H9 (cell line): ENCODE data around the gene NDUFB3. TPM values are rescaled to one million over a fixed set of nuclear protein-coding genes. Genes with fewer than 3 reads are reported as not detected.
A peak's percentile ranks its signal among the peaks of the same experiment; 100 is the strongest.
"Not testable (repeated sequence)": the region's sequence is repeated elsewhere in the genome, so short reads cannot be mapped to it uniquely, and the experiment has no call there.

ENCODE experiments used
- DNase-seq: peaks from one replicate; pipeline ENCODE4 v3.0.0-alpha.2; 2017
- H2AFZ ChIP-seq: one replicate; pipeline ENCODE4 v1.6.1; 2013; ENCODE audit warnings: mild to moderate bottlenecking, low read length, control low read depth, moderate library complexity
- H2AK5ac ChIP-seq: 2 replicates; pipeline ENCODE4 v1.6.1; 2013; ENCODE audit warnings: low read length, control low read depth, mixed read lengths; ENCODE audit not compliant: insufficient read length
- H2BK120ac ChIP-seq: one replicate; pipeline ENCODE4 v1.6.1; 2013; ENCODE audit warnings: low read depth, mild to moderate bottlenecking, low read length, control low read depth, inconsistent platforms; ENCODE audit not compliant: poor library complexity, severe bottlenecking
- H2BK12ac ChIP-seq: 2 replicates; pipeline ENCODE4 v1.6.1; 2013; ENCODE audit warnings: low read length, control low read depth, mixed read lengths, low read depth; ENCODE audit not compliant: insufficient read length
- H2BK15ac ChIP-seq: 2 replicates; pipeline ENCODE4 v1.6.1; 2013; ENCODE audit warnings: low read depth, low read length, control low read depth
- H2BK20ac ChIP-seq: one replicate; pipeline ENCODE4 v1.6.1; 2013; ENCODE audit warnings: low read depth, mild to moderate bottlenecking, low read length, control low read depth, inconsistent platforms; ENCODE audit not compliant: poor library complexity, severe bottlenecking
- H2BK5ac ChIP-seq: 2 replicates; pipeline ENCODE4 v1.6.1; 2013; ENCODE audit warnings: low read length, control low read depth, mixed read lengths; ENCODE audit not compliant: insufficient read length
- H3K14ac ChIP-seq: 2 replicates; pipeline ENCODE4 v1.6.1; 2013; ENCODE audit warnings: low read length, control low read depth; ENCODE audit not compliant: insufficient read depth
- H3K18ac ChIP-seq: 2 replicates; pipeline ENCODE4 v1.6.1; 2013; ENCODE audit warnings: low read depth, mild to moderate bottlenecking, mixed read lengths, low read length, control low read depth; ENCODE audit not compliant: insufficient read length
- H3K23ac ChIP-seq: 2 replicates; pipeline ENCODE4 v1.6.1; 2013; ENCODE audit warnings: low read length, control low read depth, mixed read lengths, low read depth; ENCODE audit not compliant: insufficient read length
- H3K23me2 ChIP-seq: 2 replicates; pipeline ENCODE4 v1.6.1; 2013; ENCODE audit warnings: low read depth, mild to moderate bottlenecking, mixed read lengths, low read length, control low read depth; ENCODE audit not compliant: insufficient read length, poor library complexity, severe bottlenecking
- H3K27ac ChIP-seq: 2 replicates; pipeline ENCODE4 v1.5.1; 2013; ENCODE audit warnings: low read length, control low read depth, mixed read lengths, low read depth; ENCODE audit not compliant: insufficient read length
- H3K27me3 ChIP-seq: 2 replicates; pipeline ENCODE4 v1.6.1; 2013; ENCODE audit warnings: low read length, control low read depth, inconsistent platforms; ENCODE audit not compliant: insufficient read depth
- H3K4ac ChIP-seq: 2 replicates; pipeline ENCODE4 v1.6.1; 2013; ENCODE audit warnings: low read depth, mild to moderate bottlenecking, control low read depth, inconsistent platforms, low read length, moderate library complexity
- H3K4me1 ChIP-seq: 2 replicates; pipeline ENCODE4 v1.6.1; 2013; ENCODE audit warnings: low read length, control low read depth, inconsistent platforms; ENCODE audit not compliant: insufficient read depth
- H3K4me2 ChIP-seq: 2 replicates; pipeline ENCODE4 v1.6.1; 2013; ENCODE audit warnings: low read length, control low read depth, mixed read lengths; ENCODE audit not compliant: insufficient read length, insufficient read depth
- H3K56ac ChIP-seq: 2 replicates; pipeline ENCODE4 v1.6.1; 2013; ENCODE audit warnings: low read depth, mild to moderate bottlenecking, mixed read lengths, low read length, control low read depth; ENCODE audit not compliant: insufficient read length
- H3K79me1 ChIP-seq: 2 replicates; pipeline ENCODE4 v1.6.1; 2013; ENCODE audit warnings: low read depth, mild to moderate bottlenecking, moderate library complexity, low read length, control low read depth, inconsistent platforms; ENCODE audit not compliant: insufficient read depth, poor library complexity, severe bottlenecking
- H3K79me2 ChIP-seq: 2 replicates; pipeline ENCODE4 v1.6.1; 2013; ENCODE audit warnings: low read length, control low read depth, inconsistent platforms; ENCODE audit not compliant: insufficient read depth
- H3K9ac ChIP-seq: 2 replicates; pipeline ENCODE4 v1.6.1; 2013; ENCODE audit warnings: low read length, control low read depth, mixed read lengths; ENCODE audit not compliant: insufficient read length; ENCODE audit errors: extremely low read depth
- H3K9me3 ChIP-seq: one replicate; pipeline ENCODE4 v1.6.1; 2013; ENCODE audit warnings: low read depth, low read length, inconsistent platforms; ENCODE audit not compliant: control insufficient read depth
- H3T11ph ChIP-seq: one replicate; pipeline ENCODE4 v1.6.1; 2013; ENCODE audit warnings: mild to moderate bottlenecking, low read length, control low read depth, inconsistent platforms
- H4K20me1 ChIP-seq: one replicate; pipeline ENCODE4 v1.6.1; 2013; ENCODE audit not compliant: control insufficient read depth, insufficient read length, insufficient read depth
- H4K5ac ChIP-seq: 2 replicates; pipeline ENCODE4 v1.6.1; 2013; ENCODE audit warnings: low read depth, mild to moderate bottlenecking, mixed read lengths, low read length, control low read depth; ENCODE audit not compliant: insufficient read length
- H4K8ac ChIP-seq: replicated peaks from 2 replicates; pipeline ENCODE4 v1.6.1; 2013; ENCODE audit warnings: low read length, control low read depth, mixed read lengths, low read depth; ENCODE audit not compliant: insufficient read length
- H4K91ac ChIP-seq: 2 replicates; pipeline ENCODE4 v1.6.1; 2013; ENCODE audit warnings: low read depth, mild to moderate bottlenecking, moderate library complexity, mixed read lengths, low read length, control low read depth; ENCODE audit not compliant: insufficient read length
- H3K27ac Mint-ChIP-seq, 3 experiments: 2 replicates in 2 of 3; 3 replicates in 1 of 3; pipeline ENCODE4 v1.8.0; 2020 to 2021; ENCODE audit warnings: mixed read lengths in 3 of 3, mild to moderate bottlenecking in 1 of 3, moderate library complexity in 1 of 3
- H3K27me3 Mint-ChIP-seq: 2 replicates; pipeline ENCODE4 v1.8.0; 2021; ENCODE audit warnings: low read depth, mild to moderate bottlenecking, moderate library complexity, mixed read lengths
- H3K36me3 Mint-ChIP-seq, 3 experiments: 2 replicates in 2 of 3; 3 replicates in 1 of 3; pipeline ENCODE4 v1.8.0; 2020 to 2021; ENCODE audit warnings: low read depth in 3 of 3, mixed read lengths in 3 of 3; ENCODE audit not compliant: insufficient read depth in 1 of 3
- H3K4me1 Mint-ChIP-seq, 2 experiments: 2 replicates each; pipeline ENCODE4 v1.8.0; 2020; ENCODE audit warnings: mixed read lengths in 2 of 2
- H3K4me3 Mint-ChIP-seq, 2 experiments: 2 replicates in 1 of 2; 3 replicates in 1 of 2; pipeline ENCODE4 v1.8.0; 2020 to 2021; ENCODE audit warnings: mild to moderate bottlenecking in 2 of 2, mixed read lengths in 2 of 2, moderate library complexity in 1 of 2
- H3K9me3 Mint-ChIP-seq, 2 experiments: 2 replicates in 1 of 2; 3 replicates in 1 of 2; pipeline ENCODE4 v1.8.0; 2020; ENCODE audit warnings: mild to moderate bottlenecking in 2 of 2, mixed read lengths in 2 of 2, moderate library complexity in 1 of 2
- WGBS: extraction: QIAGEN DNeasy Blood & Tissue Kit; methylation state at CpG from one replicate; pipeline ENCODE4 v1.1.7; 2013; ENCODE audit warnings: missing lambda C conversion rate, low lambda C conversion rate, mixed read lengths; ENCODE audit not compliant: insufficient read length; ENCODE audit errors: extremely low coverage; 5-methylcytosine and 5-hydroxymethylcytosine counted together
- total RNA-seq: library from RNA; stranded (reverse); gene quantifications from 2 replicates; pipeline ENCODE4 v1.2.1, GENCODE V29; 2021
- TF ChIP-seq, protein P1 (sequence below): fragments of 200-600 bp; sonication (generic); conservative IDR thresholded peaks from 3 replicates; pipeline ENCODE4 v1.8.0; 2021; ENCODE audit warnings: antibody characterized with exemption, mild to moderate bottlenecking

NDUFB3 gene
- total RNA-seq, 1 experiment from 2014 or later, result 59.6 TPM

- no peaks in the 10 kb centered on the region for H3K79me2 ChIP-seq
- H3K56ac ChIP-seq, result no peak overlapping the region
- no peak for DNase-seq
- no peak overlapping the region for H2BK15ac ChIP-seq
- H2BK20ac ChIP-seq, result no peak overlapping the region
- H3K4ac ChIP-seq, result no peak overlapping the region
- H4K5ac ChIP-seq, result no peak overlapping the region
- H4K91ac ChIP-seq, result no peak overlapping the region
- no peaks in the 10 kb centered on the region for H4K20me1 ChIP-seq
- H3K14ac ChIP-seq, result no peak overlapping the region
- no peak overlapping the region for H3K23ac ChIP-seq
- no peak overlapping the region for H2AK5ac ChIP-seq
- no peak overlapping the region for H2AFZ ChIP-seq
- H4K8ac ChIP-seq, result no peak overlapping the region
- no peak overlapping the region for H2BK120ac ChIP-seq
- H3K4me2 ChIP-seq, result no peak overlapping the region
- no peaks in the 10 kb centered on the region for H3K9me3 ChIP-seq
- Mint-ChIP-seq H3K4me3 (no peak overlapping the region), H3K27ac (no peak overlapping the region), H3K9me3 (no peaks in the 10 kb centered on the region), H3K36me3 (no peaks in the 10 kb centered on the region; a peak in 1 of 7 replicates), H3K27me3 (no peaks in the 10 kb centered on the region), H3K4me1 (no peaks in the 10 kb centered on the region)
- no peak overlapping the region for H3K27ac ChIP-seq
- H3K27me3 ChIP-seq, result no peaks in the 10 kb centered on the region
- H3K9ac ChIP-seq, result no peak overlapping the region
- H2BK5ac ChIP-seq, result no peak overlapping the region
- no peak overlapping the region for H3T11ph ChIP-seq
- no peaks in the 10 kb centered on the region for H3K79me1 ChIP-seq
- H3K18ac ChIP-seq, result no peak overlapping the region
- TF ChIP-seq, protein P1, sequence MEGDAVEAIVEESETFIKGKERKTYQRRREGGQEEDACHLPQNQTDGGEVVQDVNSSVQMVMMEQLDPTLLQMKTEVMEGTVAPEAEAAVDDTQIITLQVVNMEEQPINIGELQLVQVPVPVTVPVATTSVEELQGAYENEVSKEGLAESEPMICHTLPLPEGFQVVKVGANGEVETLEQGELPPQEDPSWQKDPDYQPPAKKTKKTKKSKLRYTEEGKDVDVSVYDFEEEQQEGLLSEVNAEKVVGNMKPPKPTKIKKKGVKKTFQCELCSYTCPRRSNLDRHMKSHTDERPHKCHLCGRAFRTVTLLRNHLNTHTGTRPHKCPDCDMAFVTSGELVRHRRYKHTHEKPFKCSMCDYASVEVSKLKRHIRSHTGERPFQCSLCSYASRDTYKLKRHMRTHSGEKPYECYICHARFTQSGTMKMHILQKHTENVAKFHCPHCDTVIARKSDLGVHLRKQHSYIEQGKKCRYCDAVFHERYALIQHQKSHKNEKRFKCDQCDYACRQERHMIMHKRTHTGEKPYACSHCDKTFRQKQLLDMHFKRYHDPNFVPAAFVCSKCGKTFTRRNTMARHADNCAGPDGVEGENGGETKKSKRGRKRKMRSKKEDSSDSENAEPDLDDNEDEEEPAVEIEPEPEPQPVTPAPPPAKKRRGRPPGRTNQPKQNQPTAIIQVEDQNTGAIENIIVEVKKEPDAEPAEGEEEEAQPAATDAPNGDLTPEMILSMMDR, result no peak
- H2BK12ac ChIP-seq, result no peak overlapping the region
- no peaks in the 10 kb centered on the region for H3K23me2 ChIP-seq
- H3K4me1 ChIP-seq, result no peaks in the 10 kb centered on the region
- WGBS, result no CpG with 5 or more reads among the region's 10 CpGs
Observed at GRCh38 chr2:201059961-201060755, 11.6 kb upstream of the NDUFB3 start.

GRCh38 chr2:201063516-201063915 is 8.3 kb upstream of the NDUFB3 start:
- H3K4me1 ChIP-seq, H2BK12ac ChIP-seq, H3K36me3 Mint-ChIP-seq, H3T11ph ChIP-seq, DNase-seq, H2BK20ac ChIP-seq, H3K14ac ChIP-seq, H3K23me2 ChIP-seq, H4K8ac ChIP-seq, H4K5ac ChIP-seq, H3K4me1 Mint-ChIP-seq, H2AK5ac ChIP-seq, H2BK5ac ChIP-seq, H3K4ac ChIP-seq, H3K4me3 Mint-ChIP-seq, H3K18ac ChIP-seq, H3K27me3 Mint-ChIP-seq, H4K91ac ChIP-seq, H2BK120ac ChIP-seq, H3K23ac ChIP-seq, H3K56ac ChIP-seq, H3K9me3 ChIP-seq, H2AFZ ChIP-seq, H3K9me3 Mint-ChIP-seq, H4K20me1 ChIP-seq, H3K4me2 ChIP-seq, H3K27me3 ChIP-seq, H3K27ac ChIP-seq, H3K79me1 ChIP-seq, H3K9ac ChIP-seq, H2BK15ac ChIP-seq, H3K79me2 ChIP-seq: not testable (repeated sequence)
- peak overlapping the region in 1 of 3 experiments; percentile 34; a peak in 1 of 7 replicates for H3K27ac Mint-ChIP-seq
- WGBS, result no CpG with 5 or more reads among the region's 5 CpGs
